ENCODE results near the gene SYCE1.

DNA sequence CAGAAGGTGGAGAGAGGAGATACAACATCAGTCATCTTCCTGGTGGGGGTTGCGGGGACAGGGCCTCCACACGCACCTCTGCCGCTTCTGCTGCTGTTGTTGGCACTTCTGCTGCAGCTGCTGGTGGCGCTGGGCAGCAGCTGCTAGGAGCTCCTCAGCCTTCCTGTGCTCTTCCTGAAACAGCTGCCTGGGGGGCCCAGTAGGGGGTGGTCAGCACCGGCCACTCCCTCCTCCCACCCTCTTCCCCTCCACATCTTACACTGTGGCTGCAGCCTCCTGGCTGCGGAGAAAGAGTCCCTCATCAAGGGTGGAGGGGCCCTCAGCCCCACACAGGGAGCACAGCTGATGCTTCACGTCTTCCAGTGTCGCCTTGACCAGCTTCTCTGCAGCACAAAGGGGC lies 9.9 kb downstream of the SYCE1 start:
- TF ChIP-seq, protein P1, sequence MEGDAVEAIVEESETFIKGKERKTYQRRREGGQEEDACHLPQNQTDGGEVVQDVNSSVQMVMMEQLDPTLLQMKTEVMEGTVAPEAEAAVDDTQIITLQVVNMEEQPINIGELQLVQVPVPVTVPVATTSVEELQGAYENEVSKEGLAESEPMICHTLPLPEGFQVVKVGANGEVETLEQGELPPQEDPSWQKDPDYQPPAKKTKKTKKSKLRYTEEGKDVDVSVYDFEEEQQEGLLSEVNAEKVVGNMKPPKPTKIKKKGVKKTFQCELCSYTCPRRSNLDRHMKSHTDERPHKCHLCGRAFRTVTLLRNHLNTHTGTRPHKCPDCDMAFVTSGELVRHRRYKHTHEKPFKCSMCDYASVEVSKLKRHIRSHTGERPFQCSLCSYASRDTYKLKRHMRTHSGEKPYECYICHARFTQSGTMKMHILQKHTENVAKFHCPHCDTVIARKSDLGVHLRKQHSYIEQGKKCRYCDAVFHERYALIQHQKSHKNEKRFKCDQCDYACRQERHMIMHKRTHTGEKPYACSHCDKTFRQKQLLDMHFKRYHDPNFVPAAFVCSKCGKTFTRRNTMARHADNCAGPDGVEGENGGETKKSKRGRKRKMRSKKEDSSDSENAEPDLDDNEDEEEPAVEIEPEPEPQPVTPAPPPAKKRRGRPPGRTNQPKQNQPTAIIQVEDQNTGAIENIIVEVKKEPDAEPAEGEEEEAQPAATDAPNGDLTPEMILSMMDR (IDR thresholded peaks at IDR 0.05; ENCODE audit: control extremely low read depth in 1 of 3, insufficient read depth in 1 of 3, low read depth in 1 of 3, low read length in 3 of 3): no peak
- TF ChIP-seq USF2 (IDR thresholded peaks at IDR 0.05; ENCODE audit: low read length) (no peak), SIN3A (conservative IDR thresholded peaks at IDR 0.05 in 1 of 2, IDR thresholded peaks at IDR 0.05 in 1 of 2; ENCODE audit: low read depth in 1 of 2, low read length in 2 of 2) (no peak), SP2 (IDR thresholded peaks at IDR 0.05; ENCODE audit: low read length) (no peak), POLR2A (IDR thresholded peaks at IDR 0.05; ENCODE audit: control extremely low read depth in 1 of 2, low read depth in 2 of 2, low read length in 2 of 2) (no peak), EP300 (IDR thresholded peaks at IDR 0.05; ENCODE audit: borderline replicate concordance in 1 of 2, low read depth in 2 of 2, low read length in 2 of 2) (no peak), ASH2L (IDR thresholded peaks at IDR 0.05; ENCODE audit: low read length) (no peak), SRF (IDR thresholded peaks at IDR 0.05; ENCODE audit: low read depth, low read length) (no peak), ZNF274 (IDR thresholded peaks at IDR 0.05; ENCODE audit: borderline replicate concordance, extremely low read depth, low read length) (no peak), RAD21 (IDR thresholded peaks at IDR 0.05 in 1 of 2, conservative IDR thresholded peaks at IDR 0.05 in 1 of 2; ENCODE audit: low read depth in 2 of 2, low read length in 2 of 2) (no peak), KDM5A (IDR thresholded peaks at IDR 0.05; ENCODE audit: low read length) (no peak)
- TF ChIP-seq, protein P2, sequence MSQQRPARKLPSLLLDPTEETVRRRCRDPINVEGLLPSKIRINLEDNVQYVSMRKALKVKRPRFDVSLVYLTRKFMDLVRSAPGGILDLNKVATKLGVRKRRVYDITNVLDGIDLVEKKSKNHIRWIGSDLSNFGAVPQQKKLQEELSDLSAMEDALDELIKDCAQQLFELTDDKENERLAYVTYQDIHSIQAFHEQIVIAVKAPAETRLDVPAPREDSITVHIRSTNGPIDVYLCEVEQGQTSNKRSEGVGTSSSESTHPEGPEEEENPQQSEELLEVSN (IDR thresholded peaks at IDR 0.05): no peak

Measured in H1 (cell line).